Measurements from ENCODE around the gene TCF19. TPM values are rescaled to one million over a fixed set of nuclear protein-coding genes. Genes with fewer than 3 reads are reported as not detected.

TCF19 gene
- total and polyA plus RNA-seq, 2 experiments from 2014 or later, result 8.3 to 11.1 TPM

GRCh38 chr6:31143148-31143547 lies 15.2 kb upstream of the TCF19 start:
- H3K36me3 ChIP-seq (ENCODE audit: insufficient read depth), result peaks cover 7% of the 10 kb centered on the region
- H3K4me1 ChIP-seq (ENCODE audit: insufficient read depth), result peaks cover 7% of the 10 kb centered on the region; the same call in 1 of the 2 replicates
- Mint-ChIP-seq H3K36me3 (ENCODE audit: low read depth) (peaks cover 32% of the 10 kb centered on the region), H3K4me3 (peak overlapping the region; percentile 21; the same call in 1 of the 3 replicates), H3K27me3 (ENCODE audit: insufficient read depth, low read depth, poor library complexity) (peaks cover 14% of the 10 kb centered on the region), H3K4me1 (peaks cover 37% of the 10 kb centered on the region), H3K27ac (peak overlapping the region; percentile 60), H3K9me3 (peaks cover 4% of the 10 kb centered on the region; the same call in 1 of the 3 replicates)
- no peak for DNase-seq (ENCODE audit: low spot score)
- no peaks in the 10 kb centered on the region for H3K79me2 ChIP-seq (replicated peaks; ENCODE audit: insufficient read depth)
- TF ChIP-seq, protein P1, sequence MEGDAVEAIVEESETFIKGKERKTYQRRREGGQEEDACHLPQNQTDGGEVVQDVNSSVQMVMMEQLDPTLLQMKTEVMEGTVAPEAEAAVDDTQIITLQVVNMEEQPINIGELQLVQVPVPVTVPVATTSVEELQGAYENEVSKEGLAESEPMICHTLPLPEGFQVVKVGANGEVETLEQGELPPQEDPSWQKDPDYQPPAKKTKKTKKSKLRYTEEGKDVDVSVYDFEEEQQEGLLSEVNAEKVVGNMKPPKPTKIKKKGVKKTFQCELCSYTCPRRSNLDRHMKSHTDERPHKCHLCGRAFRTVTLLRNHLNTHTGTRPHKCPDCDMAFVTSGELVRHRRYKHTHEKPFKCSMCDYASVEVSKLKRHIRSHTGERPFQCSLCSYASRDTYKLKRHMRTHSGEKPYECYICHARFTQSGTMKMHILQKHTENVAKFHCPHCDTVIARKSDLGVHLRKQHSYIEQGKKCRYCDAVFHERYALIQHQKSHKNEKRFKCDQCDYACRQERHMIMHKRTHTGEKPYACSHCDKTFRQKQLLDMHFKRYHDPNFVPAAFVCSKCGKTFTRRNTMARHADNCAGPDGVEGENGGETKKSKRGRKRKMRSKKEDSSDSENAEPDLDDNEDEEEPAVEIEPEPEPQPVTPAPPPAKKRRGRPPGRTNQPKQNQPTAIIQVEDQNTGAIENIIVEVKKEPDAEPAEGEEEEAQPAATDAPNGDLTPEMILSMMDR (conservative IDR thresholded peaks at IDR 0.05; ENCODE audit: low read depth in 2 of 2), result no peak
- no peak for TF ChIP-seq STAT1 (IDR thresholded peaks at IDR 0.05; ENCODE audit: unreplicated experiment)
- no peak overlapping the region for H2AFZ ChIP-seq
- no peaks in the 10 kb centered on the region for H3F3A ChIP-seq (replicated peaks; ENCODE audit: low read depth)
- H4K20me1 ChIP-seq (replicated peaks; ENCODE audit: insufficient read depth), result no peaks in the 10 kb centered on the region
- 0 out of 2 replicates have a peak, but pooled peaks cover 3% of the 10 kb centered on the region for H3K9me2 ChIP-seq (ENCODE audit: insufficient read depth)
- H3K27me3 ChIP-seq (ENCODE audit: insufficient read depth), result no peaks in the 10 kb centered on the region
- peak; percentile 64 for ATAC-seq
- H3K4me3 ChIP-seq, result no peak overlapping the region
- H3K27ac ChIP-seq (ENCODE audit: low read depth), result no peak overlapping the region
- no peak overlapping the region for H3K4me2 ChIP-seq

DNA sequence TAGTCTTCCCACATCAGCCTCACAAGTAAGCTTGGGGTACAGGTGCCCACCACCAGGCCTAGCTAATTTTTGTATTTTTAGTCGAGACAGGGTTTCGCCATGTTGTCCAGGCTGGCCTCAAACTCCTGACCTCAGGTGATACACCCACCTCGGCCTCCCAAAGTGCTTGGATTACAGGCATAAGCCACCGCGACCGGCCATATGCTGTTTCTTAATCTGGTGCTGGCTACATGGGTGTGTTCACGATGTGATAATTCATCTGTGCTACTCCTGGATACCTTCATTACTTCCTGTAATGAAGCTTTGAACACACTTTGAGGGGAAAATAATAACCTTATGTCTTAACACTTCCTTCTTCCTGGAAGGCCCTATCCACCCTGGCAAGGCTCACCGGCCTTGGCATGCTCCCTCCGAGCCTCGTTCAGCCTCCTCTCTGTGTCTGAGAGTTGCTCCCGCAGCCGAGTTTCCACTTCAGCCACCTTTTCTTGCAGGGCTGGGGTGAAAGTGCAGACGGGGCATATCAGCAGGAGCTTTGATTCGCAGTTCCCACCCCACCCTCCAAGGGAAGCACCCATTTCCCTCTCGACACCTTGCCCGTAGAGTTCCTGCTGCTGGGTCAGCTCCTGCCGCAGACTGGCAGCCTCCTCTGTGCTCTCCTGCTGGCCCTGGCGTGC lies 14.0 kb upstream of the TCF19 start:
- H4K20me1 ChIP-seq (replicated peaks; ENCODE audit: insufficient read depth), result no peaks in the 10 kb centered on the region
- Mint-ChIP-seq H3K27me3 (ENCODE audit: insufficient read depth, low read depth, poor library complexity) (peaks cover 14% of the 10 kb centered on the region), H3K9me3 (peaks cover 4% of the 10 kb centered on the region; the same call in 1 of the 3 replicates), H3K27ac (no peak overlapping the region), H3K36me3 (ENCODE audit: low read depth) (peaks cover 39% of the 10 kb centered on the region), H3K4me1 (peaks cover 27% of the 10 kb centered on the region), H3K4me3 (no peak overlapping the region; the same call in 2 of the 3 replicates)
- no peak overlapping the region for H3K4me2 ChIP-seq
- no peak overlapping the region for H3K4me3 ChIP-seq
- no peak for ATAC-seq
- H3K9me2 ChIP-seq (ENCODE audit: insufficient read depth), result no peaks in the 10 kb centered on the region
- H3K36me3 ChIP-seq (ENCODE audit: insufficient read depth), result peaks cover 7% of the 10 kb centered on the region
- H3K27me3 ChIP-seq (ENCODE audit: insufficient read depth), result no peaks in the 10 kb centered on the region
- peaks cover under 1% of the 10 kb centered on the region; the same call in 1 of the 2 replicates for H3K4me1 ChIP-seq (ENCODE audit: insufficient read depth)
- H3F3A ChIP-seq (replicated peaks; ENCODE audit: low read depth), result no peaks in the 10 kb centered on the region
- H3K79me2 ChIP-seq (replicated peaks; ENCODE audit: insufficient read depth), result no peaks in the 10 kb centered on the region
- H3K27ac ChIP-seq (ENCODE audit: low read depth), result no peak overlapping the region
- no peak overlapping the region for H2AFZ ChIP-seq
- DNase-seq (ENCODE audit: low spot score), result no peak
- TF ChIP-seq ZNF114 (CRISPR knock-in tag; IDR thresholded peaks at IDR 0.05) (no peak), EZH2phosphoT487 (IDR thresholded peaks at IDR 0.05; ENCODE audit: unreplicated experiment) (no peak), STAT1 (IDR thresholded peaks at IDR 0.05; ENCODE audit: unreplicated experiment) (no peak), POLR2AphosphoS5 (IDR thresholded peaks at IDR 0.05; ENCODE audit: low read depth) (no peak), NANOG (IDR thresholded peaks at IDR 0.05; ENCODE audit: borderline replicate concordance) (no peak), EZH2 (IDR thresholded peaks at IDR 0.05; ENCODE audit: low read depth, unreplicated experiment) (no peak), ETS1 (IDR thresholded peaks at IDR 0.05) (no peak)
- TF ChIP-seq, protein P2, sequence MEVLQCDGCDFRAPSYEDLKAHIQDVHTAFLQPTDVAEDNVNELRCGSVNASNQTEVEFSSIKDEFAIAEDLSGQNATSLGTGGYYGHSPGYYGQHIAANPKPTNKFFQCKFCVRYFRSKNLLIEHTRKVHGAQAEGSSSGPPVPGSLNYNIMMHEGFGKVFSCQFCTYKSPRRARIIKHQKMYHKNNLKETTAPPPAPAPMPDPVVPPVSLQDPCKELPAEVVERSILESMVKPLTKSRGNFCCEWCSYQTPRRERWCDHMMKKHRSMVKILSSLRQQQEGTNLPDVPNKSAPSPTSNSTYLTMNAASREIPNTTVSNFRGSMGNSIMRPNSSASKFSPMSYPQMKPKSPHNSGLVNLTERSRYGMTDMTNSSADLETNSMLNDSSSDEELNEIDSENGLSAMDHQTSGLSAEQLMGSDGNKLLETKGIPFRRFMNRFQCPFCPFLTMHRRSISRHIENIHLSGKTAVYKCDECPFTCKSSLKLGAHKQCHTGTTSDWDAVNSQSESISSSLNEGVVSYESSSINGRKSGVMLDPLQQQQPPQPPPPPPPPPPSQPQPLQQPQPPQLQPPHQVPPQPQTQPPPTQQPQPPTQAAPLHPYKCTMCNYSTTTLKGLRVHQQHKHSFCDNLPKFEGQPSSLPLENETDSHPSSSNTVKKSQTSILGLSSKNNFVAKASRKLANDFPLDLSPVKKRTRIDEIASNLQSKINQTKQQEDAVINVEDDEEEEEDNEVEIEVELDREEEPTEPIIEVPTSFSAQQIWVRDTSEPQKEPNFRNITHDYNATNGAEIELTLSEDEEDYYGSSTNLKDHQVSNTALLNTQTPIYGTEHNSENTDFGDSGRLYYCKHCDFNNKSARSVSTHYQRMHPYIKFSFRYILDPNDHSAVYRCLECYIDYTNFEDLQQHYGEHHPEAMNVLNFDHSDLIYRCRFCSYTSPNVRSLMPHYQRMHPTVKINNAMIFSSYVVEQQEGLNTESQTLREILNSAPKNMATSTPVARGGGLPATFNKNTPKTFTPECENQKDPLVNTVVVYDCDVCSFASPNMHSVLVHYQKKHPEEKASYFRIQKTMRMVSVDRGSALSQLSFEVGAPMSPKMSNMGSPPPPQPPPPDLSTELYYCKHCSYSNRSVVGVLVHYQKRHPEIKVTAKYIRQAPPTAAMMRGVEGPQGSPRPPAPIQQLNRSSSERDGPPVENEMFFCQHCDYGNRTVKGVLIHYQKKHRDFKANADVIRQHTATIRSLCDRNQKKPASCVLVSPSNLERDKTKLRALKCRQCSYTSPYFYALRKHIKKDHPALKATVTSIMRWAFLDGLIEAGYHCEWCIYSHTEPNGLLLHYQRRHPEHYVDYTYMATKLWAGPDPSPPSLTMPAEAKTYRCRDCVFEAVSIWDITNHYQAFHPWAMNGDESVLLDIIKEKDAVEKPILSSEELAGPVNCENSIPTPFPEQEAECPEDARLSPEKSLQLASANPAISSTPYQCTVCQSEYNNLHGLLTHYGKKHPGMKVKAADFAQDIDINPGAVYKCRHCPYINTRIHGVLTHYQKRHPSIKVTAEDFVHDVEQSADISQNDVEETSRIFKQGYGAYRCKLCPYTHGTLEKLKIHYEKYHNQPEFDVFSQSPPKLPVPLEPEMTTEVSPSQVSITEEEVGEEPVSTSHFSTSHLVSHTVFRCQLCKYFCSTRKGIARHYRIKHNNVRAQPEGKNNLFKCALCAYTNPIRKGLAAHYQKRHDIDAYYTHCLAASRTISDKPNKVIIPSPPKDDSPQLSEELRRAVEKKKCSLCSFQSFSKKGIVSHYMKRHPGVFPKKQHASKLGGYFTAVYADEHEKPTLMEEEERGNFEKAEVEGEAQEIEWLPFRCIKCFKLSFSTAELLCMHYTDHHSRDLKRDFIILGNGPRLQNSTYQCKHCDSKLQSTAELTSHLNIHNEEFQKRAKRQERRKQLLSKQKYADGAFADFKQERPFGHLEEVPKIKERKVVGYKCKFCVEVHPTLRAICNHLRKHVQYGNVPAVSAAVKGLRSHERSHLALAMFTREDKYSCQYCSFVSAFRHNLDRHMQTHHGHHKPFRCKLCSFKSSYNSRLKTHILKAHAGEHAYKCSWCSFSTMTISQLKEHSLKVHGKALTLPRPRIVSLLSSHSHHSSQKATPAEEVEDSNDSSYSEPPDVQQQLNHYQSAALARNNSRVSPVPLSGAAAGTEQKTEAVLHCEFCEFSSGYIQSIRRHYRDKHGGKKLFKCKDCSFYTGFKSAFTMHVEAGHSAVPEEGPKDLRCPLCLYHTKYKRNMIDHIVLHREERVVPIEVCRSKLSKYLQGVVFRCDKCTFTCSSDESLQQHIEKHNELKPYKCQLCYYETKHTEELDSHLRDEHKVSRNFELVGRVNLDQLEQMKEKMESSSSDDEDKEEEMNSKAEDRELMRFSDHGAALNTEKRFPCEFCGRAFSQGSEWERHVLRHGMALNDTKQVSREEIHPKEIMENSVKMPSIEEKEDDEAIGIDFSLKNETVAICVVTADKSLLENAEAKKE (CRISPR knock-in tag; IDR thresholded peaks at IDR 0.05), result no peak
- TF ChIP-seq, protein P1 (conservative IDR thresholded peaks at IDR 0.05; ENCODE audit: low read depth in 2 of 2), result no peak

Measured in GM23338 (cell line).